Keratinocyte (primary cell): ENCODE results near the gene SYK. TPM values are rescaled to one million over a fixed set of nuclear protein-coding genes. Genes with fewer than 3 reads are reported as not detected.

Source experiments
- DNase-seq: peaks from one replicate; pipeline ENCODE4 v3.0.0-alpha.2; 2011; ENCODE audit warnings: low read depth, missing footprints, low spot score
- FAIRE-seq: peaks from 2 replicates; lab custom pipeline; 2011; peaks lifted over from hg19 to GRCh38; lab: Jason Lieb, UNC
- H2AFZ ChIP-seq: 2 replicates; pipeline ENCODE4 v1.6.0; 2012; ENCODE audit warnings: low read length, control low read depth, inconsistent platforms; ENCODE audit not compliant: control insufficient read depth
- H3K27ac ChIP-seq: 2 replicates; pipeline ENCODE4 v1.5.1; 2011; ENCODE audit warnings: low read length; ENCODE audit not compliant: control insufficient read depth, insufficient read depth
- H3K27me3 ChIP-seq: 3 replicates; pipeline ENCODE4 v1.6.0; 2011; ENCODE audit warnings: low read length; ENCODE audit not compliant: control insufficient read depth, insufficient read depth; ENCODE audit errors: extremely low read depth
- H3K36me3 ChIP-seq, 2 experiments: 2 replicates in 1 of 2; 3 replicates in 1 of 2; pipeline ENCODE4 v1.5.1; 2011; ENCODE audit warnings: low read length in 2 of 2, mild to moderate bottlenecking in 1 of 2; ENCODE audit not compliant: control insufficient read depth in 2 of 2, insufficient read depth in 2 of 2; ENCODE audit errors: extremely low read depth in 1 of 2
- H3K4me1 ChIP-seq: 3 replicates; pipeline ENCODE4 v1.5.1; 2011; ENCODE audit warnings: low read length; ENCODE audit not compliant: control insufficient read depth, insufficient read depth; ENCODE audit errors: extremely low read depth
- H3K4me2 ChIP-seq: 3 replicates; pipeline ENCODE4 v1.6.0; 2011; ENCODE audit warnings: low read depth, low read length; ENCODE audit not compliant: control insufficient read depth, insufficient read depth; ENCODE audit errors: extremely low read depth
- H3K4me3 ChIP-seq, 3 experiments: fragments of 200-600 bp in 1 of 3; sonication (generic) in 1 of 3; 2 replicates in 2 of 3; 3 replicates in 1 of 3; pipeline ENCODE4 v1.5.1; 2011 to 2016; ENCODE audit warnings: low read length in 3 of 3, mild to moderate bottlenecking in 3 of 3, control low read depth in 2 of 3, inconsistent platforms in 1 of 3, low read depth in 1 of 3, mixed read lengths in 1 of 3, mixed run types in 1 of 3, moderate library complexity in 1 of 3; ENCODE audit not compliant: control insufficient read depth in 2 of 3, insufficient read depth in 2 of 3; ENCODE audit errors: extremely low read depth in 1 of 3
- H3K79me2 ChIP-seq: 2 replicates; pipeline ENCODE4 v1.6.0; 2012; ENCODE audit warnings: low read length; ENCODE audit not compliant: control insufficient read depth, insufficient read depth
- H3K9ac ChIP-seq: 3 replicates; pipeline ENCODE4 v1.6.0; 2011; ENCODE audit warnings: low read length; ENCODE audit not compliant: control insufficient read depth, insufficient read depth; ENCODE audit errors: extremely low read depth
- H3K9me1 ChIP-seq: 3 replicates; pipeline ENCODE4 v1.6.0; 2011; ENCODE audit warnings: low read length; ENCODE audit not compliant: control insufficient read depth, insufficient read depth; ENCODE audit errors: extremely low read depth
- H3K9me3 ChIP-seq: 2 replicates; pipeline ENCODE4 v1.5.1; 2012; ENCODE audit warnings: low read depth, low read length; ENCODE audit not compliant: control insufficient read depth
- H4K20me1 ChIP-seq: 3 replicates; pipeline ENCODE4 v1.6.0; 2011; ENCODE audit warnings: low read length; ENCODE audit not compliant: control insufficient read depth, insufficient read depth; ENCODE audit errors: extremely low read depth
- CTCF ChIP-seq, 3 experiments: IDR thresholded peaks in 1 of 3; conservative IDR thresholded peaks in 1 of 3; optimal IDR thresholded peaks in 1 of 3; 2 replicates in 2 of 3; 3 replicates in 1 of 3; pipeline versions ENCODE3 to v1.5.1; 2011; ENCODE audit warnings: low read length in 3 of 3, mild to moderate bottlenecking in 3 of 3, moderate library complexity in 2 of 3, control low read depth in 1 of 3, inconsistent platforms in 1 of 3; ENCODE audit not compliant: insufficient read depth in 2 of 3; ENCODE audit errors: extremely low read depth in 1 of 3
- EZH2 ChIP-seq: IDR thresholded peaks from one replicate; pipeline ENCODE4 v1.6.1; 2012; ENCODE audit warnings: inconsistent platforms, mild to moderate bottlenecking, low read length, moderate library complexity
- dilution Hi-C: fragments of 300-500 bp; cut with MboI; formaldehyde crosslinking; loops from one replicate; pipeline ENCODE4 v1.7.0; 2020; ENCODE audit warnings: low sequenced_read_pairs; ENCODE audit not compliant: extremely low pct_ligation_motif_present
- polyA plus RNA-seq, 5 experiments: library from polyadenylated mRNA; depleted of rRNA in 3 of 5; stranded (reverse) in 3 of 5; stranded (forward) in 1 of 5; unstranded in 1 of 5; fragments of >200 nt; gene quantifications; 1 replicate in 1 of 5; 2 replicates in 3 of 5; 3 replicates in 1 of 5; pipeline versions ENCODE4 v1.2.1 to v1.2.3, GENCODE V29; 2011 to 2012; ENCODE audit warnings: missing spikeins in 2 of 5, low read depth in 1 of 5, low replicate concordance in 1 of 5

The SYK gene
- polyA plus RNA-seq, 1 donor (not counting 4 experiments of a cell fraction or from before 2014, with no cell fraction given) = 2.0 TPM

- Histone ChIP-seq H3K9me1 (no peaks in the 10 kb centered on the region), H3K4me2 (no peak overlapping the region), H3K9ac (no peak overlapping the region), H3K36me3 (no peaks in the 10 kb centered on the region), H3K27ac (no peak overlapping the region), H3K4me1 (no peaks in the 10 kb centered on the region), H3K4me3 (no peak overlapping the region), H3K79me2 (no peaks in the 10 kb centered on the region), H2AFZ (no peak overlapping the region), H3K27me3 (no peaks in the 10 kb centered on the region), H4K20me1 (no peaks in the 10 kb centered on the region), H3K9me3 (peaks cover 3% of the 10 kb centered on the region)
- no peak for DNase-seq
- dilution Hi-C loops = no loop called here
- no peak for FAIRE-seq
- no peak for TF ChIP-seq EZH2
- TF ChIP-seq CTCF (optimal IDR thresholded peaks at IDR 0.05 in 1 of 3, IDR thresholded peaks at IDR 0.05 in 1 of 3, conservative IDR thresholded peaks at IDR 0.05 in 1 of 3; ENCODE audit: extremely low read depth in 1 of 3, insufficient read depth in 2 of 3, low read length in 3 of 3) = peak in 1 of 3 experiments; percentile 12
Observed at GRCh38 chr9:90838098-90838497, 36.5 kb downstream of the SYK start.

GRCh38 chr9:90838581-90839154, 37.0 kb downstream of the SYK start:
- no peak for FAIRE-seq
- dilution Hi-C loops = no loop called here
- Histone ChIP-seq H3K4me1 (no peaks in the 10 kb centered on the region), H3K9me3 (peaks cover 3% of the 10 kb centered on the region), H3K4me2 (no peak overlapping the region), H3K9ac (no peak overlapping the region), H4K20me1 (no peaks in the 10 kb centered on the region), H3K79me2 (no peaks in the 10 kb centered on the region), H3K4me3 (no peak overlapping the region), H3K36me3 (no peaks in the 10 kb centered on the region), H3K27ac (no peak overlapping the region), H2AFZ (no peak overlapping the region), H3K27me3 (no peaks in the 10 kb centered on the region), H3K9me1 (no peaks in the 10 kb centered on the region)
- no peak for DNase-seq
- TF ChIP-seq EZH2 (no peak), CTCF (optimal IDR thresholded peaks at IDR 0.05 in 1 of 3, IDR thresholded peaks at IDR 0.05 in 1 of 3, conservative IDR thresholded peaks at IDR 0.05 in 1 of 3; ENCODE audit: extremely low read depth in 1 of 3, insufficient read depth in 2 of 3, low read length in 3 of 3) (no peak)
